ENCODE data around the gene DNAJC4.

DNAJC4 gene

GRCh38 chr11:64224891-64225607, 5.3 kb upstream of the DNAJC4 start:
- no peak for TF ChIP-seq CTCF (IDR thresholded peaks at IDR 0.05; ENCODE audit: low read length, missing control alignments)
- no peak for DNase-seq (ENCODE audit: low read depth)
- H3K4me3 ChIP-seq (replicated peaks; ENCODE audit: low read depth, low read length), result peak overlapping the region; percentile 79

- H3K4me3 ChIP-seq (replicated peaks; ENCODE audit: low read depth, low read length), result peak within 1 kb of the TSS; percentile 79
- DNase-seq (ENCODE audit: low read depth), result peak; percentile 69
- TF ChIP-seq CTCF (IDR thresholded peaks at IDR 0.05; ENCODE audit: low read length, missing control alignments), result peak; percentile 22
Observed at GRCh38 chr11:64225608-64226506, 4.5 kb upstream of the DNAJC4 start, which contains the start of the genes NUDT22 and TRPT1. Gene NUDT22 (plus strand): TSS chr11:64226274. CDS start chr11:64226653, 379 bp downstream. Gene TRPT1 (minus strand): TSS chr11:64226186. CDS start chr11:64225860, 326 bp downstream.

GRCh38 chr11:64226507-64227051, 3.8 kb upstream of the DNAJC4 start:
- peak overlapping the region; percentile 79 for H3K4me3 ChIP-seq (replicated peaks; ENCODE audit: low read depth, low read length)
- no peak for TF ChIP-seq CTCF (IDR thresholded peaks at IDR 0.05; ENCODE audit: low read length, missing control alignments)
- DNase-seq (ENCODE audit: low read depth), result no peak

GRCh38 chr11:64227405-64227956, 2.9 kb upstream of the DNAJC4 start:
- DNase-seq (ENCODE audit: low read depth), result no peak
- no peak for TF ChIP-seq CTCF (IDR thresholded peaks at IDR 0.05; ENCODE audit: low read length, missing control alignments)
- peak overlapping the region; percentile 79 for H3K4me3 ChIP-seq (replicated peaks; ENCODE audit: low read depth, low read length)

- H3K4me3 ChIP-seq (replicated peaks; ENCODE audit: low read depth, low read length), result no peak overlapping the region
- DNase-seq (ENCODE audit: low read depth), result no peak
- no peak for TF ChIP-seq CTCF (IDR thresholded peaks at IDR 0.05; ENCODE audit: low read length, missing control alignments)
Observed at GRCh38 chr11:64229090-64229743, 1.1 kb upstream of the DNAJC4 start.

- TF ChIP-seq CTCF (IDR thresholded peaks at IDR 0.05; ENCODE audit: low read length, missing control alignments), result no peak
- no peak for DNase-seq (ENCODE audit: low read depth)
- peak overlapping the region; percentile 76 for H3K4me3 ChIP-seq (replicated peaks; ENCODE audit: low read depth, low read length)
Observed at GRCh38 chr11:64229744-64230170, 591 bp upstream of the DNAJC4 start.
